ENCODE data around the gene ZBTB25.

DNA sequence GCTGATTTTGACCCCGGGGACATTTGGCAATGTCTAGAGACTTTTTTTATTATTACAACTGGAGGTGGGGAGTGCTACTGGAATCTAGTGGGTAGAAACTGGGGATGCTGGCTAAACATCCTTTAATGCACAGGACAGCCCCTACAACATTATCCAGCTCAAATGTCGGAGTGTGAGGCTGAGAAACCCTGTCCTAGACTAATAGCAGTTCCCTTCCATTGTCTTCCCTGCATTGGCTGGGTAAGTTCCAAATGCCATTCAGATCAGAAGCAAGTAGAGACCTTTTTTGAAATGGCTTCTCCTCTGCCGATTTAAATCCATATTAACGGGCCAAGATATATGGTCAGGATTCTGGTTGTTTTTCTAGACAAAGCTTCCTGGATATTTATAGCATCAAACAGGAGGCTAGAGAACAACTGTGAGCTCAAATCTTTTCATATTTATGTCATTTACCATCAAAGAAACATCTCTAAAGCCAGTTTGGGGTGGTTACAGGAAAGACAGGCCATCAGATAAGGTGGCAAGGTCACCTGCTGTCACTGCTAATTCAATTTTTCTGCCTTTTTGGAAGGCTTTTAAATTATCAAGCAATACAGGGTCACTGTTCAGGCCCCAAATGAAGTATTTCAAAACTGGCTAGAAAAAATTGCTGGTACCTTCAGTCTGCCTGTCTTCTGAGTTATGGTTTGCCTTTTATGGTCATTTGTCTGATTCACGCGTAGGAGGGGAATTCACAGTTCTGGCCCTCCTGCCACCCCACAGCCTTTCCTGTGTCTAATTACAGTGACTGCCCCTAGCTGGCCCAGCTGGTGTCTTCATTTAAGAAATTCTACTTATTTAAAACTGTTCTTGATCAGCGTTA, 58.4 kb downstream of the ZBTB25 start:
- no peak for TF ChIP-seq POLR2A (IDR thresholded peaks at IDR 0.05)
- TF ChIP-seq, protein P1, sequence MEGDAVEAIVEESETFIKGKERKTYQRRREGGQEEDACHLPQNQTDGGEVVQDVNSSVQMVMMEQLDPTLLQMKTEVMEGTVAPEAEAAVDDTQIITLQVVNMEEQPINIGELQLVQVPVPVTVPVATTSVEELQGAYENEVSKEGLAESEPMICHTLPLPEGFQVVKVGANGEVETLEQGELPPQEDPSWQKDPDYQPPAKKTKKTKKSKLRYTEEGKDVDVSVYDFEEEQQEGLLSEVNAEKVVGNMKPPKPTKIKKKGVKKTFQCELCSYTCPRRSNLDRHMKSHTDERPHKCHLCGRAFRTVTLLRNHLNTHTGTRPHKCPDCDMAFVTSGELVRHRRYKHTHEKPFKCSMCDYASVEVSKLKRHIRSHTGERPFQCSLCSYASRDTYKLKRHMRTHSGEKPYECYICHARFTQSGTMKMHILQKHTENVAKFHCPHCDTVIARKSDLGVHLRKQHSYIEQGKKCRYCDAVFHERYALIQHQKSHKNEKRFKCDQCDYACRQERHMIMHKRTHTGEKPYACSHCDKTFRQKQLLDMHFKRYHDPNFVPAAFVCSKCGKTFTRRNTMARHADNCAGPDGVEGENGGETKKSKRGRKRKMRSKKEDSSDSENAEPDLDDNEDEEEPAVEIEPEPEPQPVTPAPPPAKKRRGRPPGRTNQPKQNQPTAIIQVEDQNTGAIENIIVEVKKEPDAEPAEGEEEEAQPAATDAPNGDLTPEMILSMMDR (IDR thresholded peaks at IDR 0.05 in 8 of 11, conservative IDR thresholded peaks at IDR 0.05 in 3 of 11) = peak in 2 of 11 experiments; percentile 9 to 15
- TF ChIP-seq POLR2AphosphoS5 (IDR thresholded peaks at IDR 0.05) = peak in 1 of 3 donors; percentile 54

All from spleen (tissue), 7 donors.